Ascending aorta (tissue), 2 donors: ENCODE measurements around the gene TXNDC8. TPM values are rescaled to one million over a fixed set of nuclear protein-coding genes. Genes with fewer than 3 reads are reported as not detected.

Experiments
- DNase-seq, 2 donors: peaks; one replicate each; pipeline ENCODE4 v3.0.0-alpha.2; 2019; ENCODE audit warnings: low spot score in 2 of 2
- H3K27ac ChIP-seq, 2 donors: fragments of 200-600 bp; sonication (generic); one replicate each; pipeline ENCODE4 v1.5.1; 2016 to 2017; ENCODE audit warnings: mild to moderate bottlenecking in 1 of 2
- H3K27me3 ChIP-seq: fragments of 200-600 bp; sonication (generic); one replicate; pipeline ENCODE4 v1.5.1; 2017
- H3K36me3 ChIP-seq, 2 donors: fragments of 200-600 bp; sonication (generic); one replicate each; pipeline ENCODE4 v1.5.1; 2016
- H3K4me1 ChIP-seq, 2 donors: fragments of 200-600 bp; sonication (generic); one replicate each; pipeline ENCODE4 v1.5.1; 2016 to 2017; ENCODE audit warnings: mild to moderate bottlenecking in 1 of 2
- H3K4me3 ChIP-seq, 2 donors: fragments of 200-600 bp; sonication (generic); one replicate each; pipeline ENCODE4 v1.5.1; 2016 to 2017; ENCODE audit warnings: mild to moderate bottlenecking in 1 of 2
- H3K9me3 ChIP-seq, 2 donors: fragments of 200-600 bp; sonication (generic); one replicate each; pipeline ENCODE4 v1.5.1; 2016
- intact Hi-C: fragments of 100-400 bp; cut with DNase I; formaldehyde crosslinking; loops from one replicate; pipeline ENCODE4 v1.15.1; 2023
- total RNA-seq: library from RNA; depleted of rRNA; stranded (reverse); fragments of >200 nt; gene quantifications from one replicate; pipeline ENCODE4 v1.1.0, GENCODE V29; 2016
- TF ChIP-seq, protein P1 (sequence below), 3 experiments: fragments of 200-600 bp in 2 of 3; fragments of 450-650 bp in 1 of 3; sonication (generic) in 2 of 3; IDR thresholded peaks; one replicate each; pipeline ENCODE4 v1.5.1; 2016 to 2019; ENCODE audit warnings: antibody characterized with exemption in 3 of 3, mild to moderate bottlenecking in 1 of 3, moderate library complexity in 1 of 3

Gene TXNDC8
- total RNA-seq, 1 donor from 2014 or later: not detected

DNA sequence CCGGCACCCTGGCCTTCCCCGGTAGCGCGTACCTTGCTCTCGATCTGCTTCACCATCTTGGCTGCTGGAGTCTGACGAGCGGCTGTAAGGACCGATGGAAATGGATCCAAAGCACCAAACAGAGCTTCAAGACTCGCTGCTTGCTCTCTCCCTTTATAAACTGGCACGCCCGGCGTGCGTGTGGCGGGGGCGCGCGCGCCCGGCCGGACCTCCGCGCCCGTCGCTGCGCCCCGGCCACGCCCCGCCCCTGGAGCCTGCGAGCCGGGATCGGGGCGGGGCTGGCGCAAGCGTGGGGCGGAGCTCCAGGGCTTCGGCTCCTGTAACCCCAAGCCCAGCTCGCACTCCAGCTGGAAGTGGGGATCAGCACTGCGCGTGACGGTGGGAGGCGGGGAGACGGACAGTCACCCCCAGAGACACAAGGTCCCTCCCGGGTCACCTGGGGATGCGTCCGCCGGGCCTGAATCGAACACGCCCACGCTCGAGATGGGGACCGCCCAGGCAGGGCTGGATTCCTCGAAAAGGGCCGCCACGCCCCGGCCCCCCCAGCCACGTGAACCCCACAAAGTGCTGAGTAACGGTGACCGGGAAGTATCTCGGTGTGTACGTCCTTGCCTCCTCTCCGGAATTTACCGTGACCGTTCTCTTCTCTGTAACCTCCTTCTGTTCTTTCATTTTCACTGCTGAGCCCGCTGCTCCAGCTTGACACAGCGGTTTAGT is 81.1 kb downstream of the TXNDC8 start, which contains the start of gene TXN:
Gene TXN (minus strand): TSS at position 128 of the 717 bp plus-strand sequence. CDS start 72 bp downstream, at position 56.
- no peaks in the 10 kb centered on the region for H3K9me3 ChIP-seq

DNA sequence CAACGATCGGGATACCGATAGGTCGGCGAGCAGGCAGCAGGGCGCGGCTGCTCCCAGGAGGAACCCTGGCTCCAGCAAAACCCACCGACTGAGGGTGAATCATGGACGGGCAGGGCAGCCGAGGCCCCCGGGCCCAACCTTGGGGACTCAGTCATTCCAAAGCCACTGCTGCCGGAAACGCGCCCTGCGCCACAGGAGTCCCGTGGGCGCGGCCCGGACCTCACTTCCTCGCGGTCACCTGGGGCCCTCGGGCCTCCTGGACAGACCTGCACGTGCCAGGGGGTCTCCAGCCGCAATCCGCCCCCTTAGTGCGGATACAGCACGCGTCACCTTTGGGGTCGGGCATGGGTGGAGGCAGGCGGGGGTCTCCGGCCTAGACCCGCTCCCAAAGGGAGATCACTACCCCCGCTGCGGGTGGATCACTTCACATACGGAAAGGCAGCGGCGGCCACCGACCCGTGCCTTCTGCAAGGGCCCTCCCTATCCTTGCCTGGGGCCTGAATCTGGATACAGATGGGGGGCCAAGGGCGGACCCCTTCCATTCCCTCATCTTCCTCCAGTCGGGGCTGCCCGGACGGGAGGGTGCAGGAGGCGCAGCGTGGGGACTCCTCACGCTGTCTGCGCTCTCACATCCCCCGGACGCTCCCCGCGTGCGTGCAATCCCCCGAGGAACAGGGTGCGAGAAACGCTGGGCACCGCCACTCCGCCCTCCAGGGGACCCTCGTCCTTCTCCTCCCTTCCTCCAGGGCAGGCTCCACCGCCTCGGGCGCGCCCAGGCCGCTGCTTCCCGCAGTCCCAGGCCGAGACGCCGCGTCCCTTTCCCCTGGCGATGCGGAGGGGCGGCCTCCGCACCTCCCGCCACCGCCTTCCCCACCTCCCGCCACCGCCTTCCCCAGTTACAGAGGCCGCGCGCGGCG is 81.9 kb downstream of the TXNDC8 start:
- Histone ChIP-seq H3K9me3 (no peaks in the 10 kb centered on the region), H3K27ac (peak overlapping the region; percentile 92 to 94), H3K4me1 (peaks cover 2 to 10% of the 10 kb centered on the region in 2 donors), H3K36me3 (peaks cover 0 to 5% of the 10 kb centered on the region in 2 donors), H3K4me3 (peak overlapping the region; percentile 91 to 97), H3K27me3 (no peaks in the 10 kb centered on the region)
- TF ChIP-seq, protein P1, sequence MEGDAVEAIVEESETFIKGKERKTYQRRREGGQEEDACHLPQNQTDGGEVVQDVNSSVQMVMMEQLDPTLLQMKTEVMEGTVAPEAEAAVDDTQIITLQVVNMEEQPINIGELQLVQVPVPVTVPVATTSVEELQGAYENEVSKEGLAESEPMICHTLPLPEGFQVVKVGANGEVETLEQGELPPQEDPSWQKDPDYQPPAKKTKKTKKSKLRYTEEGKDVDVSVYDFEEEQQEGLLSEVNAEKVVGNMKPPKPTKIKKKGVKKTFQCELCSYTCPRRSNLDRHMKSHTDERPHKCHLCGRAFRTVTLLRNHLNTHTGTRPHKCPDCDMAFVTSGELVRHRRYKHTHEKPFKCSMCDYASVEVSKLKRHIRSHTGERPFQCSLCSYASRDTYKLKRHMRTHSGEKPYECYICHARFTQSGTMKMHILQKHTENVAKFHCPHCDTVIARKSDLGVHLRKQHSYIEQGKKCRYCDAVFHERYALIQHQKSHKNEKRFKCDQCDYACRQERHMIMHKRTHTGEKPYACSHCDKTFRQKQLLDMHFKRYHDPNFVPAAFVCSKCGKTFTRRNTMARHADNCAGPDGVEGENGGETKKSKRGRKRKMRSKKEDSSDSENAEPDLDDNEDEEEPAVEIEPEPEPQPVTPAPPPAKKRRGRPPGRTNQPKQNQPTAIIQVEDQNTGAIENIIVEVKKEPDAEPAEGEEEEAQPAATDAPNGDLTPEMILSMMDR (IDR thresholded peaks at IDR 0.05): no peak
- intact Hi-C loops: no loop called here
- peak; percentile 22 to 87 for DNase-seq

More for the DNA sequence above, 81.1 kb downstream of the TXNDC8 start, which contains the start of gene TXN:
- peak; percentile 69 to 94 for DNase-seq
- TF ChIP-seq, protein P1 (IDR thresholded peaks at IDR 0.05): no peak
- Histone ChIP-seq H3K4me3 (peak within 1 kb of the TSS; percentile 91 to 97), H3K36me3 (no peaks in the 10 kb centered on the region), H3K4me1 (peaks cover 2 to 10% of the 10 kb centered on the region in 2 donors), H3K27ac (peak within 1 kb of the TSS; percentile 92 to 94), H3K27me3 (no peaks in the 10 kb centered on the region)
- intact Hi-C loops: no loop called here

DNA sequence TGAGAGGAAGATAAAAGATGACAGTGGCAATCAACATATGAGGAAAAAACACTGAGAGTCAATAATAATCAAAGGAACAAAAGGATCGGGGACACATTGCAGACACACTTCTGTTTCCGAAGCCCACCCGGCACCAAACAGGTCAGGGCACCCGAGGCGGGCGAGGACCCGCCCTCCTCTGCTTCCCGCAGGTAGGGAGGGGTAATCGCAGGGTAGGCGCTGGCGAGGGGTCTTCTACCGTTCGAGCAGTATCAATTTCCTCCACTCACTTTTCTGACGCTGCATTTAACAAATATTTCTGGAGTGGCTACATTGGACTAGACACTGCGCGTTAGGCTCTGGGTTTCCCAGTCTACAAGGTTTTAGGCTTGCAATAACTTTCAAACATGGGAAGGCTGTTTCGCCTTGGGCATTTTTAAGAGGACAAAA is 82.6 kb downstream of the TXNDC8 start:
- peak overlapping the region; percentile 91 to 97 for H3K4me3 ChIP-seq
- DNase-seq: no peak
- peaks cover 2 to 10% of the 10 kb centered on the region in 2 donors for H3K4me1 ChIP-seq
- no peaks in the 10 kb centered on the region for H3K9me3 ChIP-seq
- H3K36me3 ChIP-seq: peaks cover 1 to 11% of the 10 kb centered on the region in 2 donors
- TF ChIP-seq, protein P1 (IDR thresholded peaks at IDR 0.05): no peak
- intact Hi-C loops: no loop called here
- H3K27ac ChIP-seq: peak overlapping the region; percentile 92 to 94
- no peaks in the 10 kb centered on the region for H3K27me3 ChIP-seq

DNA sequence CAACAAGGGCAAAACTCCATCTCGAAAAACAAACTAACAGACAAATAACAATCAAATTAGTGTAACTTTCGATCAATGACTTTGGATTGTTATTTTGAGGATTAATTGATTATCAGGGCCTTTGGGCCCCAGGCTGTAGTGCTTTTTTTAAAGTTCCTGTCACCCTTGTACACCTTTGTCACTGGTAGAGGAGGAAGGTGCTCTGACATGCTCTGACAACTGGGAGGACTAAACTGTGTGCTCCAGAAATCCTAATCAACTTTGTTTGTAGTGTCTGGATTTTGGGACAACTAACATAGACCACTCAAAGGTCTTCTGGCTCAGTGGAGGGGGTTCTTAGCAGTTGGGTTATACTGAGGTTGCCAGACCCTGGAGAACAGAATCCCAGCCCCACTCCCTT is 83.2 kb downstream of the TXNDC8 start:
- Histone ChIP-seq H3K9me3 (no peaks in the 10 kb centered on the region), H3K27me3 (no peaks in the 10 kb centered on the region), H3K4me1 (peaks cover 2 to 10% of the 10 kb centered on the region in 2 donors), H3K36me3 (peaks cover 7 to 17% of the 10 kb centered on the region in 2 donors), H3K27ac (peak overlapping the region; percentile 92 to 94), H3K4me3 (peak overlapping the region; percentile 91 to 97)
- DNase-seq: no peak
- intact Hi-C loops: no loop called here
- TF ChIP-seq, protein P1 (IDR thresholded peaks at IDR 0.05): no peak

Other genes with a start within 250 kb of the TXNDC8 start
- gene C9orf152, start 129.7 kb downstream of the TXNDC8 start, total RNA-seq: not detected
- 28.9 TPM for gene TXN, start 81.4 kb downstream of the TXNDC8 start, total RNA-seq
- 41.8 TPM for gene SVEP1, start 241.9 kb upstream of the TXNDC8 start, total RNA-seq